ENCODE measurements around the gene MUC3A. TPM values are rescaled to one million over a fixed set of nuclear protein-coding genes. Genes with fewer than 3 reads are reported as not detected.
"Not testable (repeated sequence)": the region's sequence is repeated elsewhere in the genome, so short reads cannot be mapped to it uniquely, and the experiment has no call there.

Gene MUC3A
- total and polyA plus RNA-seq, 4 donors: 0.25 to 2.9 (median 0.87) TPM

DNA sequence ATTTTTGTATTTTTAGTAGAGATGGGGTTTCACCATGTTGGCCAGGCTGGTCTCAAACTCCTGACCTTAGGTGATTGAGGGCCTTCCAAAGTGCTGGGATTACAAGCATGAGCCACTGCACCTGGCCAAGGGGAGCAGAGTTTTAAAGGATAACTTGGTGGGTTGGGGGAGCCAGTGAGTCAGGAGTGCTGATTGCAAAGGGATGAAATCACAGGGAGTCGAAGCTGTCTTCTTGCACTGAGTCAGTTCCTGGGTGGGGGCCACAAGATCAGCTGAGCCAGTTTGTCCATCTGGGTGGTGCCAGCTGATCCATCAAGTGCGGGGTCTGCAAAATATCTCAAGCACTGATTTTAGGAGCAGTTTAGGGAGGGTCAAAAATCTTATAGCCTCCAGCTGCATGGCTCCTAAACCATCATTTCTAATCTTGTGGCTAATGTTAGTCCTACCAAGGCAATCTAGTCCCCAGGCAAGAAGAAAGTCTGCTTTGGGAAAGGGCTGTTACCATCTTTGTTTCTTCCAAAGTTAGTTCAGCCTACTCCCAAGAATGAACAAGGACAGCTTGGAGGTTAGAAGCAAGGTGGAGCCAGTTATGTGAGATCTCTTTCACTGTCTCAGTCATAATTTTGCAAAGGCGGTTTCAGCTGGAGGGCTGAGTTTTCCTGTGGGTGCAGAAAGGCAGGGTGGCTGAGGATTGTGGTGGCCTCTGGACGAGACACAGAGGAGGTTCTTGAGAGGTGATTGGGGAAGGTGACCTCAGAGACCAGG lies 35.9 kb downstream of the MUC3A start:
- not testable (repeated sequence) for H3K4me1 ChIP-seq (ENCODE audit: control insufficient read depth in 4 of 4, insufficient read depth in 4 of 4, low read length in 3 of 4); H3K9ac ChIP-seq (ENCODE audit: low read depth in 1 of 2, low read length in 2 of 2); H3K36me3 ChIP-seq (ENCODE audit: control insufficient read depth in 4 of 4, insufficient read depth in 3 of 4, low read depth in 1 of 4, low read length in 3 of 4); H3K4me3 ChIP-seq (ENCODE audit: low read depth in 1 of 3, low read length in 3 of 3); H3K9me3 ChIP-seq (ENCODE audit: control insufficient read depth in 4 of 4, low read length in 3 of 4); H3K27ac ChIP-seq (ENCODE audit: low read depth in 1 of 2, low read length in 2 of 2); DNase-seq (ENCODE audit: low spot score); H3K27me3 ChIP-seq (ENCODE audit: control insufficient read depth in 4 of 4, insufficient read depth in 4 of 4, low read length in 3 of 4)
- 84% methylated on average over 4 of the region's 4 CpGs for WGBS

DNA sequence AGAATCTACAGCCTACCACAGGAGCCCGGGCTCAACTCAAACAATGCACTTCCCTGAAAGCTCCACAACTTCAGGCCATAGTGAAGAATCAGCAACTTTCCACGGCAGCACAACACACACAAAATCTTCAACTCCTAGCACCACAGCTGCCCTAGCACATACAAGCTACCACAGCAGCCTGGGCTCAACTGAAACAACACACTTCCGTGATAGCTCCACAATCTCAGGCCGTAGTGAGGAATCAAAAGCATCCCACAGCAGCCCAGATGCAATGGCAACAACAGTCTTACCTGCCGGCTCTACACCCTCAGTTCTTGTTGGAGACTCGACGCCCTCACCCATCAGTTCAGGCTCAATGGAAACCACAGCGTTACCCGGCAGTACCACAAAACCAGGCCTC lies 42.3 kb downstream of the MUC3A start:
- H3K36me3 ChIP-seq (ENCODE audit: control insufficient read depth in 4 of 4, insufficient read depth in 3 of 4, low read depth in 1 of 4, low read length in 3 of 4): no peaks in the 10 kb centered on the region
- TF ChIP-seq RXRA (IDR thresholded peaks at IDR 0.05): no peak
- TF ChIP-seq HNF4A (conservative IDR thresholded peaks at IDR 0.05): no peak
- no peak for TF ChIP-seq NR2F2 (IDR thresholded peaks at IDR 0.05)
- no peak for TF ChIP-seq TAF1 (conservative IDR thresholded peaks at IDR 0.05)
- TF ChIP-seq, protein P1, sequence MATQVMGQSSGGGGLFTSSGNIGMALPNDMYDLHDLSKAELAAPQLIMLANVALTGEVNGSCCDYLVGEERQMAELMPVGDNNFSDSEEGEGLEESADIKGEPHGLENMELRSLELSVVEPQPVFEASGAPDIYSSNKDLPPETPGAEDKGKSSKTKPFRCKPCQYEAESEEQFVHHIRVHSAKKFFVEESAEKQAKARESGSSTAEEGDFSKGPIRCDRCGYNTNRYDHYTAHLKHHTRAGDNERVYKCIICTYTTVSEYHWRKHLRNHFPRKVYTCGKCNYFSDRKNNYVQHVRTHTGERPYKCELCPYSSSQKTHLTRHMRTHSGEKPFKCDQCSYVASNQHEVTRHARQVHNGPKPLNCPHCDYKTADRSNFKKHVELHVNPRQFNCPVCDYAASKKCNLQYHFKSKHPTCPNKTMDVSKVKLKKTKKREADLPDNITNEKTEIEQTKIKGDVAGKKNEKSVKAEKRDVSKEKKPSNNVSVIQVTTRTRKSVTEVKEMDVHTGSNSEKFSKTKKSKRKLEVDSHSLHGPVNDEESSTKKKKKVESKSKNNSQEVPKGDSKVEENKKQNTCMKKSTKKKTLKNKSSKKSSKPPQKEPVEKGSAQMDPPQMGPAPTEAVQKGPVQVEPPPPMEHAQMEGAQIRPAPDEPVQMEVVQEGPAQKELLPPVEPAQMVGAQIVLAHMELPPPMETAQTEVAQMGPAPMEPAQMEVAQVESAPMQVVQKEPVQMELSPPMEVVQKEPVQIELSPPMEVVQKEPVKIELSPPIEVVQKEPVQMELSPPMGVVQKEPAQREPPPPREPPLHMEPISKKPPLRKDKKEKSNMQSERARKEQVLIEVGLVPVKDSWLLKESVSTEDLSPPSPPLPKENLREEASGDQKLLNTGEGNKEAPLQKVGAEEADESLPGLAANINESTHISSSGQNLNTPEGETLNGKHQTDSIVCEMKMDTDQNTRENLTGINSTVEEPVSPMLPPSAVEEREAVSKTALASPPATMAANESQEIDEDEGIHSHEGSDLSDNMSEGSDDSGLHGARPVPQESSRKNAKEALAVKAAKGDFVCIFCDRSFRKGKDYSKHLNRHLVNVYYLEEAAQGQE (IDR thresholded peaks at IDR 0.05): no peak
- TF ChIP-seq RAD21 (IDR thresholded peaks at IDR 0.05): no peak
- TF ChIP-seq, protein P2, sequence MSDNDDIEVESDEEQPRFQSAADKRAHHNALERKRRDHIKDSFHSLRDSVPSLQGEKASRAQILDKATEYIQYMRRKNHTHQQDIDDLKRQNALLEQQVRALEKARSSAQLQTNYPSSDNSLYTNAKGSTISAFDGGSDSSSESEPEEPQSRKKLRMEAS (IDR thresholded peaks at IDR 0.05): no peak
- no peak for DNase-seq (ENCODE audit: low spot score)
- 91% methylated on average over 9 of the region's 9 CpGs for WGBS
- no peaks in the 10 kb centered on the region for H3K9me3 ChIP-seq (ENCODE audit: control insufficient read depth in 4 of 4, low read length in 3 of 4)
- no peak overlapping the region for H3K4me3 ChIP-seq (ENCODE audit: low read depth in 1 of 3, low read length in 3 of 3)
- H3K4me1 ChIP-seq (ENCODE audit: control insufficient read depth in 4 of 4, insufficient read depth in 4 of 4, low read length in 3 of 4): no peaks in the 10 kb centered on the region
- no peaks in the 10 kb centered on the region for H3K27me3 ChIP-seq (ENCODE audit: control insufficient read depth in 4 of 4, insufficient read depth in 4 of 4, low read length in 3 of 4)
- no peak overlapping the region for H3K27ac ChIP-seq (ENCODE audit: low read depth in 1 of 2, low read length in 2 of 2)
- H3K9ac ChIP-seq (ENCODE audit: low read depth in 1 of 2, low read length in 2 of 2): no peak overlapping the region

DNA sequence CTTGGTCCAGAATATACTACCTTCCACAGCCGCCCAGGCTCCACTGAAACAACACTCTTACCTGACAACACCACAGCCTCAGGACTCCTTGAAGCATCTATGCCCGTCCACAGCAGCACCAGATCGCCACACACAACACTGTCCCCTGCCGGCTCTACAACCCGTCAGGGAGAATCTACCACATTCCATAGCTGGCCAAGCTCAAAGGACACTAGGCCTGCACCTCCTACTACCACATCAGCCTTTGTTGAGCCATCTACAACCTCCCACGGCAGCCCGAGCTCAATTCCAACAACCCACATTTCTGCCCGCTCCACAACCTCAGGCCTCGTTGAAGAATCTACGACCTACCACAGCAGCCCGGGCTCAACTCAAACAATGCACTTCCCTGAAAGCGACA lies 42.9 kb downstream of the MUC3A start:
- H3K27ac ChIP-seq (ENCODE audit: low read depth in 1 of 2, low read length in 2 of 2); DNase-seq (ENCODE audit: low spot score); H3K9ac ChIP-seq (ENCODE audit: low read depth in 1 of 2, low read length in 2 of 2); H3K4me3 ChIP-seq (ENCODE audit: low read depth in 1 of 3, low read length in 3 of 3); H3K9me3 ChIP-seq (ENCODE audit: control insufficient read depth in 4 of 4, low read length in 3 of 4); H3K27me3 ChIP-seq (ENCODE audit: control insufficient read depth in 4 of 4, insufficient read depth in 4 of 4, low read length in 3 of 4); H3K4me1 ChIP-seq (ENCODE audit: control insufficient read depth in 4 of 4, insufficient read depth in 4 of 4, low read length in 3 of 4); H3K36me3 ChIP-seq (ENCODE audit: control insufficient read depth in 4 of 4, insufficient read depth in 3 of 4, low read depth in 1 of 4, low read length in 3 of 4): not testable (repeated sequence)
- WGBS: 92% methylated on average over 11 of the region's 12 CpGs

DNA sequence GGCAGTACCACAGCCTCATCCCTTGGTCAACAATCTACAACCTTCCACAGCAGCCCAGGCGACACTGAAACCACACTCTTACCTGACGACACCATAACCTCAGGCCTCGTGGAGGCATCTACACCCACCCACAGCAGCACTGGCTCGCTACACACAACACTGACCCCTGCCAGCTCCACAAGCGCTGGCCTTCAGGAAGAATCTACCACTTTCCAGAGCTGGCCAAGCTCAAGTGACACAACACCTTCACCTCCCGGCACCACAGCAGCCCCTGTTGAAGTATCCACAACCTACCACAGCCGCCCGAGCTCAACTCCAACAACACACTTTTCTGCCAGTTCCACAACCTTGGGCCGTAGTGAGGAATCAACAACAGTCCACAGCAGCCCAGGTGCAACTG lies 45.3 kb downstream of the MUC3A start:
- DNase-seq (ENCODE audit: low spot score); H3K9me3 ChIP-seq (ENCODE audit: control insufficient read depth in 4 of 4, low read length in 3 of 4); H3K36me3 ChIP-seq (ENCODE audit: control insufficient read depth in 4 of 4, insufficient read depth in 3 of 4, low read depth in 1 of 4, low read length in 3 of 4); H3K9ac ChIP-seq (ENCODE audit: low read depth in 1 of 2, low read length in 2 of 2); H3K4me1 ChIP-seq (ENCODE audit: control insufficient read depth in 4 of 4, insufficient read depth in 4 of 4, low read length in 3 of 4); H3K27ac ChIP-seq (ENCODE audit: low read depth in 1 of 2, low read length in 2 of 2); H3K27me3 ChIP-seq (ENCODE audit: control insufficient read depth in 4 of 4, insufficient read depth in 4 of 4, low read length in 3 of 4); H3K4me3 ChIP-seq (ENCODE audit: low read depth in 1 of 3, low read length in 3 of 3): not testable (repeated sequence)
- no CpG with 5 or more reads among the region's 9 CpGs for WGBS

DNA sequence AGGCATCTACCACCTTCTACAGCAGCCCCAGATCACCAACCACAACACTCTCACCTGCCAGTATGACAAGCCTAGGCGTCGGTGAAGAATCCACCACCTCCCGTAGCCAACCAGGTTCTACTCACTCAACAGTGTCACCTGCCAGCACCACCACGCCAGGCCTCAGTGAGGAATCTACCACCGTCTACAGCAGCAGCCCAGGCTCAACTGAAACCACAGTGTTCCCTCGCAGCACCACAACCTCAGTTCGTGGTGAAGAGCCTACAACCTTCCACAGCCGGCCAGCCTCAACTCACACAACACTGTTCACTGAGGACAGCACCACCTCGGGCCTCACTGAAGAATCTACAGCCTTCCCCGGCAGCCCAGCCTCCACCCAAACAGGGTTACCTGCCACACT lies 49.2 kb downstream of the MUC3A start:
- WGBS: 91% methylated on average over 5 of the region's 10 CpGs
- H3K9me3 ChIP-seq (ENCODE audit: control insufficient read depth in 4 of 4, low read length in 3 of 4); H3K27me3 ChIP-seq (ENCODE audit: control insufficient read depth in 4 of 4, insufficient read depth in 4 of 4, low read length in 3 of 4); H3K9ac ChIP-seq (ENCODE audit: low read depth in 1 of 2, low read length in 2 of 2); H3K4me3 ChIP-seq (ENCODE audit: low read depth in 1 of 3, low read length in 3 of 3); H3K4me1 ChIP-seq (ENCODE audit: control insufficient read depth in 4 of 4, insufficient read depth in 4 of 4, low read length in 3 of 4); DNase-seq (ENCODE audit: low spot score); H3K27ac ChIP-seq (ENCODE audit: low read depth in 1 of 2, low read length in 2 of 2); H3K36me3 ChIP-seq (ENCODE audit: control insufficient read depth in 4 of 4, insufficient read depth in 3 of 4, low read depth in 1 of 4, low read length in 3 of 4): not testable (repeated sequence)

DNA sequence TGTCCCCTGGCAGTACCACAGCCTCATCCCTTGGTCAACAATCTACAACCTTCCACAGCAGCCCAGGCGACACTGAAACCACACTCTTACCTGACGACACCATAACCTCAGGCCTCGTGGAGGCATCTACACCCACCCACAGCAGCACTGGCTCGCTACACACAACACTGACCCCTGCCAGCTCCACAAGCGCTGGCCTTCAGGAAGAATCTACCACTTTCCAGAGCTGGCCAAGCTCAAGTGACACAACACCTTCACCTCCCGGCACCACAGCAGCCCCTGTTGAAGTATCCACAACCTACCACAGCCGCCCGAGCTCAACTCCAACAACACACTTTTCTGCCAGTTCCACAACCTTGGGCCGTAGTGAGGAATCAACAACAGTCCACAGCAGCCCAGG lies 50.0 kb downstream of the MUC3A start:
- not testable (repeated sequence) for H3K27ac ChIP-seq (ENCODE audit: low read depth in 1 of 2, low read length in 2 of 2); H3K9ac ChIP-seq (ENCODE audit: low read depth in 1 of 2, low read length in 2 of 2); H3K4me1 ChIP-seq (ENCODE audit: control insufficient read depth in 4 of 4, insufficient read depth in 4 of 4, low read length in 3 of 4); H3K36me3 ChIP-seq (ENCODE audit: control insufficient read depth in 4 of 4, insufficient read depth in 3 of 4, low read depth in 1 of 4, low read length in 3 of 4); H3K4me3 ChIP-seq (ENCODE audit: low read depth in 1 of 3, low read length in 3 of 3); H3K27me3 ChIP-seq (ENCODE audit: control insufficient read depth in 4 of 4, insufficient read depth in 4 of 4, low read length in 3 of 4); H3K9me3 ChIP-seq (ENCODE audit: control insufficient read depth in 4 of 4, low read length in 3 of 4); DNase-seq (ENCODE audit: low spot score)
- no CpG with 5 or more reads among the region's 9 CpGs for WGBS
